Thyroid gland (tissue), 4 donors: Measurements from ENCODE around the gene EYS.

Source experiments
- POLR2A ChIP-seq, 2 donors: fragments of 450-650 bp; IDR thresholded peaks; one replicate each; pipeline ENCODE4 v1.6.1; 2017; ENCODE audit warnings: antibody characterized with exemption in 2 of 2, mild to moderate bottlenecking in 2 of 2, moderate library complexity in 1 of 2
- TF ChIP-seq, protein P1 (sequence below), 6 experiments: fragments of 200-600 bp in 3 of 6; fragments of 450-650 bp in 3 of 6; sonication (generic) in 3 of 6; IDR thresholded peaks; one replicate each; pipeline ENCODE4 v1.5.1; 2016 to 2019; ENCODE audit warnings: antibody characterized with exemption in 6 of 6, mild to moderate bottlenecking in 2 of 6, inconsistent platforms in 1 of 6, moderate library complexity in 1 of 6

DNA sequence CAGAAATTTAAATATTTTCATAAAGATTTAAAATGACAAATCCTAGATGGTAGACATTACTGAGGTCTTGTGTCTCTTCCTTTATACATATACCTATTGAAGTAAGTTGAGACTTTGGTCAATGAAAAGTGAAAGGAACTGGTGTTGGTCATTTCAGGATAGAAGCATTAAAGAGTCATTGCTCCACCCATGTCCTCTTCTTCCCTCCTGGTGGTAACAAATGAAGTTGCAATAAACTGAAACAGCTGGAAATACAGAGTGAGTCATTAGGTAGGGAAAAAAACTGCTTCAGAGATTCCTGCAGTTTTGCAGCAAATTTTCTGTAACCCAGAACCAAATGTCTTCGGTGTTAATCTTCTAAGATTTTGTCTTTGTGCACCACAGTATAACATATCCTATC lies 448.0 kb downstream of the EYS start:
- TF ChIP-seq, protein P1, sequence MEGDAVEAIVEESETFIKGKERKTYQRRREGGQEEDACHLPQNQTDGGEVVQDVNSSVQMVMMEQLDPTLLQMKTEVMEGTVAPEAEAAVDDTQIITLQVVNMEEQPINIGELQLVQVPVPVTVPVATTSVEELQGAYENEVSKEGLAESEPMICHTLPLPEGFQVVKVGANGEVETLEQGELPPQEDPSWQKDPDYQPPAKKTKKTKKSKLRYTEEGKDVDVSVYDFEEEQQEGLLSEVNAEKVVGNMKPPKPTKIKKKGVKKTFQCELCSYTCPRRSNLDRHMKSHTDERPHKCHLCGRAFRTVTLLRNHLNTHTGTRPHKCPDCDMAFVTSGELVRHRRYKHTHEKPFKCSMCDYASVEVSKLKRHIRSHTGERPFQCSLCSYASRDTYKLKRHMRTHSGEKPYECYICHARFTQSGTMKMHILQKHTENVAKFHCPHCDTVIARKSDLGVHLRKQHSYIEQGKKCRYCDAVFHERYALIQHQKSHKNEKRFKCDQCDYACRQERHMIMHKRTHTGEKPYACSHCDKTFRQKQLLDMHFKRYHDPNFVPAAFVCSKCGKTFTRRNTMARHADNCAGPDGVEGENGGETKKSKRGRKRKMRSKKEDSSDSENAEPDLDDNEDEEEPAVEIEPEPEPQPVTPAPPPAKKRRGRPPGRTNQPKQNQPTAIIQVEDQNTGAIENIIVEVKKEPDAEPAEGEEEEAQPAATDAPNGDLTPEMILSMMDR (IDR thresholded peaks at IDR 0.05): no peak
- no peak for TF ChIP-seq POLR2A (IDR thresholded peaks at IDR 0.05)
